Endothelial cell of umbilical vein (primary cell): ENCODE results near the gene RUNX2.

ENCODE experiments used
- EZH2 ChIP-seq: IDR thresholded peaks from 2 replicates; pipeline ENCODE4 v1.6.1; 2012; ENCODE audit warnings: borderline replicate concordance, low read depth, mild to moderate bottlenecking, moderate library complexity, low read length, inconsistent platforms; ENCODE audit not compliant: severe bottlenecking
- MYC ChIP-seq: IDR thresholded peaks from one replicate; pipeline ENCODE4 v1.6.1; 2011; ENCODE audit warnings: mild to moderate bottlenecking, low read depth, low read length
- POLR2A ChIP-seq: IDR thresholded peaks from 2 replicates; pipeline ENCODE4 v1.6.1; 2012; ENCODE audit warnings: low read depth, mild to moderate bottlenecking, control low read depth, low read length
- POLR2AphosphoS5 ChIP-seq: IDR thresholded peaks from 2 replicates; pipeline ENCODE4 v1.6.1; 2012; ENCODE audit warnings: low read depth, mild to moderate bottlenecking, control low read depth, low read length, moderate library complexity; ENCODE audit not compliant: insufficient read depth
- TF ChIP-seq, protein P1 (sequence below), 2 donors: IDR thresholded peaks; 1 replicate in 1 of 2; 2 replicates in 1 of 2; pipeline ENCODE4 v1.5.1; 2011; ENCODE audit warnings: low read length in 2 of 2, mild to moderate bottlenecking in 2 of 2, moderate library complexity in 2 of 2, control low read depth in 1 of 2, inconsistent platforms in 1 of 2, low read depth in 1 of 2; ENCODE audit not compliant: insufficient read depth in 1 of 2; ENCODE audit errors: extremely low read depth in 1 of 2

- TF ChIP-seq, protein P1, sequence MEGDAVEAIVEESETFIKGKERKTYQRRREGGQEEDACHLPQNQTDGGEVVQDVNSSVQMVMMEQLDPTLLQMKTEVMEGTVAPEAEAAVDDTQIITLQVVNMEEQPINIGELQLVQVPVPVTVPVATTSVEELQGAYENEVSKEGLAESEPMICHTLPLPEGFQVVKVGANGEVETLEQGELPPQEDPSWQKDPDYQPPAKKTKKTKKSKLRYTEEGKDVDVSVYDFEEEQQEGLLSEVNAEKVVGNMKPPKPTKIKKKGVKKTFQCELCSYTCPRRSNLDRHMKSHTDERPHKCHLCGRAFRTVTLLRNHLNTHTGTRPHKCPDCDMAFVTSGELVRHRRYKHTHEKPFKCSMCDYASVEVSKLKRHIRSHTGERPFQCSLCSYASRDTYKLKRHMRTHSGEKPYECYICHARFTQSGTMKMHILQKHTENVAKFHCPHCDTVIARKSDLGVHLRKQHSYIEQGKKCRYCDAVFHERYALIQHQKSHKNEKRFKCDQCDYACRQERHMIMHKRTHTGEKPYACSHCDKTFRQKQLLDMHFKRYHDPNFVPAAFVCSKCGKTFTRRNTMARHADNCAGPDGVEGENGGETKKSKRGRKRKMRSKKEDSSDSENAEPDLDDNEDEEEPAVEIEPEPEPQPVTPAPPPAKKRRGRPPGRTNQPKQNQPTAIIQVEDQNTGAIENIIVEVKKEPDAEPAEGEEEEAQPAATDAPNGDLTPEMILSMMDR (IDR thresholded peaks at IDR 0.05; ENCODE audit: extremely low read depth in 1 of 2, insufficient read depth in 1 of 2, low read depth in 1 of 2, low read length in 2 of 2): no peak
- TF ChIP-seq POLR2AphosphoS5: no peak
- no peak for TF ChIP-seq EZH2
- no peak for TF ChIP-seq POLR2A
- TF ChIP-seq MYC: no peak
Observed at GRCh38 chr6:45691426-45691825, 363.3 kb downstream of the RUNX2 start.
